A549 treated with AZD9567 at 1 μM for 4 hours (cell line): ENCODE data around the gene AGPAT2. TPM values are rescaled to one million over a fixed set of nuclear protein-coding genes. Genes with fewer than 3 reads are reported as not detected.

Experiments used
- total RNA-seq: library from RNA; stranded (reverse); fragments of 200-300 nt; extraction: Qiagen RNA extraction; gene quantifications from 5 replicates; pipeline ENCODE4 v1.2.3, GENCODE V29; 2022; ENCODE audit not compliant: insufficient read depth

The AGPAT2 gene
- total RNA-seq = 64.9 to 105 TPM (median 101 TPM) in 5 replicates

GRCh38 chr9:136686794-136687711 lies at the start of gene AGPAT2:
Gene AGPAT2, minus strand, starts transcription at chr9:136687457. Its CDS starts 100 bp downstream, at chr9:136687357.

DNA sequence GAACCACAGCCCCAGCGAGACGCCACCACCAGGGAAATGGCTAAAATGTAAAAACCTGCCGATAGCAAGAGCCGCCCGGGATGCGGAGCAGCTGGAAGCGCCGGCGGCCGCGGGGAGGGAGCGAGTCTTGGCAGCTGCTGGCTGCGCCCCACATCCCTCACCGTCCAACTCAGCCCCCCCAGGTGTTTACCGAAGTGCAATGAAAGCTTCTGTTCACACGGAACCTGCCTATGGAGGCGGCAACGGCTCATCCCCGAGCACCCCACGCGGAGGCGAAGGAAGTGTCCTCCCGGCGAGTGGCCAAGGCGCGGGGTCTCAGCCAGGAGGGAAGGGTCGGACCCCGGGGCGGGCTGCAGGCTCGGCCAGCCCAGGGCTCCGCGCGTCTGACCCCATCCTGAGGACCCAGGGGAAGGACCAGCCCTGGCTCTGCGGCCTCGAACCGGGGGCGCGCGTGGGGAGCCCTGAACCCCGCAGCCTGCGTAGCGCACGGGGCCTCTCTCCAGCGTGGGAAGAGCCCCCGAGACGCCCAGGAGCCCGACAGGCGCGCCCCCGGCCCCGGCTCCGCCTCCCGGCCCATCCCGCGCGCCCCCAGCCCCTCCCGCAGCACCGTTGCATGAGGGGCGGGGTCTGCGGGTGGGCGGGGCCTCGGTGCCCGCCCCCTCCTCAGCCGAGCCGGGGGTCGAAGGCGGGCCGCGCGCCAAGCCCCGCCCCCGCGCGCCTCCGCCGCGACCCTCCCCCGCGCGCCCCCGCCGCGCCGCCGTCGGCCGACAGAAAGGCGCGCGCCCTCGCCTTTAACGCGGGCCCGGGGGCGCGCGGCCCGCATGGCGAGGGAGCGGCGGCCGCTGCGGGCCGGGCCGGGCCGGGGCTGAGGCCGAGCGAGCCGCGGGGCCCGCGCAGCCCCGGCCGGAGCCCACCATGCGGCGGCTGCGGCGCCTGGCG lies 24.8 kb upstream of the AGPAT2 start, which contains the start of gene DIPK1B:
TSS of gene DIPK1B (plus strand) at position 822 of the 939 bp plus-strand sequence. CDS start at position 916, 94 bp downstream.

DNA sequence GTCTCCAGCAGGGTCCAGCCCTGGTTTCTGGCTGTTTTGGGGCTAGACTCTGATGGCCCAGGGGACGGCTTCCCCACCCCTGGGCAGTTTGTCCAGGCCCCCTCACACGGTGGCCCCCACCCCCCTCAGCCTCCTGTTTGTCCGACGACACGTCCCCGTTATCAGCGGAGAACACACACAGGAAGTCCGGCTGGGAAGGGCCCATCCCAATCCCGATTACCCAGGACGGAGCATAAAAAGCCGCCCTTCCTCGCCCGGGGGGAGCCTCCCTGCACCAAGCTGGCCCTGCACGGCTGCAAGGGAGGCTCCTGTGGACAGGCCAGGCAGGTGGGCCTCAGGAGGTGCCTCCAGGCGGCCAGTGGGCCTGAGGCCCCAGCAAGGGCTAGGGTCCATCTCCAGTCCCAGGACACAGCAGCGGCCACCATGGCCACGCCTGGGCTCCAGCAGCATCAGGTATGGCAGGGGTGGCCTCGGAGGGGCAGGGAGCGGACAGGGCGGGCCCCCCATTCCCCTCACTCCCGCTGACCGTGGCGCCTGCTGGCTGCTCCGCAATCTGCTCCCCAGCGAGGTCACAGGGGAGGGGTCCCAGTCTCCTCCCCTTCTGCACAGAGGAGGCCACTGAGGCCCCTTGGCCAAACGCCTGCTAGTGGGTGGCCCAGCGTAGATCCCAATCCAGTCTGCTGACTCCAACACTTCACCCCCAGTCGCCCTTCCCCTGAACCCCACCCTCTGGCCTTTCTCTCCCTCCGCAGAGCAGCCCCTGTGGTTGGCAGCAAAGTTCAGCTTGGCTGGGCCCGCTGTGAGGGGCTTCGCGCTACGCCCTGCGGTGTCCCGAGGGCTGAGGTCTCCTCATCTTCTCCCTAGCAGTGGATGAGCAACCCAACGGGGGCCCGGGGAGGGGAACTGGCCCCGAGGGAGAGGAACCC lies 24.3 kb downstream of the AGPAT2 start, which contains the start of gene EGFL7:
TSS of gene EGFL7 (plus strand) at position 261 of the 926 bp plus-strand sequence. CDS start 5,367 bp downstream, outside the sequence.

Other genes starting within 250 kb of the AGPAT2 start
- 14.6 to 24.5 TPM (median 23.8 TPM) in 5 replicates for gene INPP5E, start 247.6 kb downstream of the AGPAT2 start, total RNA-seq
- 57.7 to 66.1 TPM (median 59.9 TPM) in 5 replicates for gene SEC16A, start 204.4 kb downstream of the AGPAT2 start, total RNA-seq
- gene NOTCH1, start 141.4 kb downstream of the AGPAT2 start, total RNA-seq = 11.5 to 21.5 TPM (median 13.1 TPM) in 5 replicates
- 37.1 to 59.8 TPM (median 58.8 TPM) in 5 replicates for gene EGFL7, start 24.5 kb downstream of the AGPAT2 start, total RNA-seq
- 3.7 to 8.1 TPM (median 7.0 TPM) in 5 replicates for gene DIPK1B, start 25.1 kb upstream of the AGPAT2 start, total RNA-seq
- not detected in 5 replicates for gene LCN10, start 55.5 kb upstream of the AGPAT2 start, total RNA-seq
- not detected in 5 replicates for gene LCN6, start 61.1 kb upstream of the AGPAT2 start, total RNA-seq
- not detected in 5 replicates for gene LCN8, start 70.8 kb upstream of the AGPAT2 start, total RNA-seq
- 0.05 to 0.08 TPM (median 0.05 TPM) in 3 of 5 replicates, not detected in the others for gene LCN15, start 77.1 kb upstream of the AGPAT2 start, total RNA-seq
- gene TMEM141, start 103.9 kb upstream of the AGPAT2 start, total RNA-seq = 58.2 to 81.2 TPM (median 76.7 TPM) in 5 replicates
- 0.39 to 0.89 TPM (median 0.44 TPM) in 4 of 5 replicates, not detected in the other for gene CCDC183, start 108.9 kb upstream of the AGPAT2 start, total RNA-seq
- gene RABL6, start 120.5 kb upstream of the AGPAT2 start, total RNA-seq = 56.0 to 85.9 TPM (median 80.1 TPM) in 5 replicates
- gene AJM1, start 155.0 kb upstream of the AGPAT2 start, total RNA-seq = 1.9 to 5.0 TPM (median 4.5 TPM) in 5 replicates
- 301 to 333 TPM (median 305 TPM) in 5 replicates for gene PHPT1, start 162.0 kb upstream of the AGPAT2 start, total RNA-seq
- gene MAMDC4, start 164.9 kb upstream of the AGPAT2 start, total RNA-seq = 3.8 to 5.7 TPM (median 4.6 TPM) in 5 replicates
- gene EDF1, start 178.9 kb upstream of the AGPAT2 start, total RNA-seq = 355 to 516 TPM (median 465 TPM) in 5 replicates
- 28.1 to 60.7 TPM (median 48.5 TPM) in 5 replicates for gene TRAF2, start 199.1 kb upstream of the AGPAT2 start, total RNA-seq